GF-D8 (cell line): Measurements from ENCODE around the gene ACACA.

Source experiments
- DNase-seq: peaks from one replicate; lab custom pipeline; 2025; lab: John Stamatoyannopoulos, UW

The ACACA gene

DNA sequence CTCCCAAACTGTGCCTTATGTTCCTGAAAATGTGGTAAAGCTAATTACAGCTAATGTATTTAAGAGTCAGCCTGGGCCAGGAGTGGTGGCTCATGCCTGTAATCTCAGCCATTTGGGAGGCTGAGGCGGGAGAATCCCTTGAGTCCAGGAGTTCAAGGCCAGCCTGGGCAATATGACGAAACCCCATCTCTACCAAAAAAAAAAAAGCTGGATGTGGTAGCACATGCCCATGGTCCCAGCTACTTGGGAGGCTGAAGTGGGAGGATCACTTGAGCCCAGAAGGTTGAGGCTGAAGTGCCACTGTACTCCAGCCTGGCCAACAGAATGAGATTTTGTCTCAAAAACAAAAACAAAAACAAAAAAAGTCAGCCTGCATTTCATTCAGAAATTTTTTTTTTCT lies 64.0 kb downstream of the ACACA start:
- DNase-seq: no peak

DNA sequence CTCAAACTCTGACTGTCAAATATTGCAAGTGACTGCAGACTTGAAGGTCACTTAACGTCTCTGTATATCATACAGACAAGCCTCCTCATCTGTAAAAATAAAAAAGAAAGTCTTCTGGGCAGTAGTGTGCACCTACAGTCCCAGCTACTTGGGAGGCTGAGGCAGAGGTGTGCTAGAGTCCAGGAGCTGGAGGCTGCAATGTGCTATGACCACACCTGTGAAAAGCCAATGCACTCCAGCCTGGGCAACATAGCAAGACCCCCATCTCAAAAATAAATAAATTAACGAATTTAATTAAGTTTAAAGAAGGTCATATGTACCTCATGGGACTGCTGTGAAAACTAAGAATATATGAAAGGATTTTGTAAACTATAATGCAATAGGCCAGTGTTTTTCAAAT lies 65.8 kb downstream of the ACACA start:
- no peak for DNase-seq

DNA sequence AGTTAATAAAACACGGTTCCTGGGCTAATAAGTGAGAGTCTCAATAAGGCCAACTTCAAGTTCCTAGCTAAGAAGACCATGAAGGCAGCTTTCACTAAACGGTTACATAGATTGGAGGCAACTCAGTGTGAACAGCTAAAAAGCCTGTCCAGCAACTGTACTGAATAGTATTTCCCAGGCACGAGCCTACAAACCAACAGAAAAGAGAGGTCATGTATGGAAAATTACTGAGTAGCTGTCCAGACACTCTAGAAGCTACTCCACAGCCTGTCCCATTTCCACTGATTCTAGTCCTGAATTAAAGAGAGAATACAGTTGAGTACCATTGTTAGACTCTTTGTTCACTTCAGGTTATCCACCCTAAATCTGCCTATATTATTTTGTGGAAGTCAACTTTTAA lies 67.3 kb downstream of the ACACA start:
- no peak for DNase-seq

DNA sequence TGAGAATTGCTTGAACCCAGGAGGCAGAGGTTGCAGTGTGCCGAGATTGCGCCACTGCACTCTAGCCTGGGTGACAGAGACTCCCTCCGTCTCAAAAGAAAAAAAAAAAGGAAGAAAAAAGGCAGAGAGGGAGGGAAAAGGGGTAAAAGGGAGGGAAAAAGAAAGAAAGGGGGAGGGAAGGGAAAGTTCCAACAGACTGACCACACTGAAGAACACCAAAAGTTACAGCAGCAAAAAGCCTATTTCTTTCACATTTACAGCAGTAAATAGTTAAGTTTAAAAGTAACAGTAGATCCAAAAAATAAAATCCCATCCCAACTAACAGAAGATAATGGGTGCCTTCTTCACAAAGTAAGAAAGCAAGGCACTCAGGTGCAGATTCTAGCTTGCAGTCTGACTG lies 67.8 kb downstream of the ACACA start:
- no peak for DNase-seq

DNA sequence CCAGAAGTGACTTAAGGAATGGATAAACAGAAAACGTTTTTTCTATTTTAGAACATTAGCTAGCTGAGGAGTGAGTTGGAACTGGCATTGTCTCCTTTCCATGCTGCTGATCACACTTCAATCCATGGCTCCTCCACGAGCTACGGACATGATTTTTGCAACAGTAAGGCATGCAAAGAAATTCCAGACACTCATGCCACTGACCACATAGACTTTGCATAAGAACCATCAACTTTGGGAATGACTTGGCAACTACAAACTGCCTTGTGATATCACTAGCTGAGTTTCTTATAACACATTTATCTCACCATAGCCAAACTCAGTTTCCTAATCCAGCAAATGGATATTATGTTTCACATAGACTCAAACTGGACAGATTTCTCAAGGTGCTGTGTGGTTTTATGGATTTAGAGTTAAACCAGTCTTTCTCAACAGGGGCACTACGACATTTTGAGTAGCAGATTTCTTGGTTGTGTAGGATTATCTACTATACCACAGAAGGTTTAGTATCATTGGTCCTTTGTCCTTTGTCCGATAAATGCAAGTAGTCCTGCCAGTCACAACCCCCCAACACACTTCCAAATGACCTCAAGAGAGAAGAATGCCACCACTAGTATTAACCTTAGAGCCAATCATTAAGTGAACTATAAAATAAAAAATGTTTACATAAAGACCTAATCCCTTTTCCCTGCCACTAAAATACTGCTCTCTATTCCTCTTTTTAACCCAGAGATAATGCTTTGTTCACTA lies 79.1 kb downstream of the ACACA start:
- DNase-seq: no peak

DNA sequence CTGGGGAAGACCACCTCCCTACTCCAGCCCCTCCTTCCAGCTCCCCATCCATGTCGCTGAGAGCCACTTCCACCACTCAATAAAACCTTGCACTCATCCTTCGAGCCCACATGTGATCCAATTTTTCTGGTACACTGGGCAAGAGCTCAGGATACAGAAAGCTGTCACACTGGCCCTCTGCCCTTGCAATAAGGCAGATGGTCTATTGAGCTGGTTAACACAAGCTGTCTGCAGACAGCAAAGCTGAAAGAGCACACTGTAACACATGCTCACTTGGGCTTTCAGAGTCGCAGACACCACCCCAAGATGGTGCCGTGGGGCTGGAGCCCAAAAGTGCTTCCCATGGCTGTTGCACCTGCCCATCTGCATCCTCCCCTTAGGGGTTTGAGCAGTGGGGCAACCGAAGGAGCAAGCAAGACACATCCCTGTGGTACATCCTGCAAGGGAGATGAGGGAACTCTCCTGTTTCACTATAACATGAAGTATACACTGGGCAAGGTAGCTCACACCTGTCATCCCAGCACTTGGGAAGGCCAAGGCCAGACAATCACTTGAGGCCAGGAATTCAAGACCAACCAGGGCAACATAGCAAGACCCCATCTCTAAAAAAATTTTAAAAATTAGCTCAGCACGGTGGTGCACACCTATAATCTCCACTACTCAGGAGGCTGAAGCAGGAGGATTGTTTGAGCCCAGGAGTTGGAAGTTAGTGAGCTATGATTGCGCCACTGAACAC lies 83.6 kb downstream of the ACACA start:
- DNase-seq: no peak

DNA sequence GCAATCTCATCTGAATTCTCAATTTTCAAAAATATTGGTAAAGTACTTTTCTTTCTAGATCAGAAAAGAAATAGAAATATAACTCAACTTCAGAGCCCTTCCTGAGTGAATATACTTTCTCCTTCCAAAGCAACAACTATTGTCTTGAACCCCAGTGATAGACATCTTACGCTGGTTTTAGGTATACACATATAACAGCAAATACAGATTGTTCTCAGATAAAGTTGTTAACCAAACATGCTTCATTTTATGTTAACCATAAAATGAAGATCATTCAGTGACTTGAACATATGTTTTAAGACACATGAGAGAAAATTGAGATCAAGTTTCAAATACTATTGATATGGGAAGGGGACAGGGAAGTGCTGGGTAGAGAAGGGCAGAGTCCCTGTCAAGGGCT lies 84.5 kb downstream of the ACACA start:
- DNase-seq: no peak

DNA sequence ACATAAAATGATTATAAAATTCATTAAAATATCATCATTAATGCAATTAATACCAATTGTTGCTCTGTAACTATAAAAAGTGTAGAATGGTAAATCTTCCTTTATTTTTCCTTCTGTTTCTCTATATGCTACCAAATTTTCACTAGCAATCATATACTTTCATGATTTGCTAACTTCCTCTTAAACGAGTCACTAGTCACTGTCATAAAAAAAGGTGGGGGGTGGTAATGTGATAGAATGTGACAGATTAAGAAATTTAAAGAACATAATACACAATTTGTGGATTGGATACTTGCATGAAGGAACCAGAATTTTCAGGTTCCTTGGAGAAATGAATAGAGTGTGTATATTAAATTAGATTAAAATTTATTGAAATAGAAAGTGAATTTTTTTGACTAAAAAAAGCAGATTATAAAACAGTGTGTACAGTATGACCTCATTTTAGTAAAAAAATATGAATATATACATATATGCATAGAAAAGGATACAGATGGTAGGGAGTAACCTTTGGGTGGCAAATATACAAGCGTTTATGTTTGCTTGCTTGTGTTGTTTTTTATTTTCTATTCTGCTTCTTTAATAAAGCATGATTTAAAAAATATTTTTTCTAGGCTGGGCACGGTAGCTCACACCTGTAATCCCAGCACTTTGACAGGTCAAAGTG lies 87.6 kb downstream of the ACACA start:
- DNase-seq: no peak

DNA sequence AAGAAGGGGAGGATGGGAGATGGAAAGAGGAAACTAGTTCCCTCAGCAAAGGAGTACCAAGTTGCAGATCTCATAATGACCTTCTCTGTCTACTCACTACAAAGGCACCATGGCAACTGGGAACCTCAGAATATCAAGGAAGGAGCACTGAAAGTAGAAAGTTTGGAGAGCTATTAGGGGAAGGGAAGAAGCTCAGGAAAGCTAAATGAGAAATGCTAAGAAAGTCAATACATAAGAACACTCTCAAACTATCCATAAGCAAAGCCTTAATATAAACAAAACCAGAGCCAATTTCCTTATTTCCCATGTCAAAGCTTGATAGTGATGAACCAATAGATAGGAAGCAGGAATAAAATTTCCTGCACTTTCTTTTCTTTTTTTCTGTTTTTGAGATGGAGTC lies 88.8 kb downstream of the ACACA start:
- DNase-seq: no peak

DNA sequence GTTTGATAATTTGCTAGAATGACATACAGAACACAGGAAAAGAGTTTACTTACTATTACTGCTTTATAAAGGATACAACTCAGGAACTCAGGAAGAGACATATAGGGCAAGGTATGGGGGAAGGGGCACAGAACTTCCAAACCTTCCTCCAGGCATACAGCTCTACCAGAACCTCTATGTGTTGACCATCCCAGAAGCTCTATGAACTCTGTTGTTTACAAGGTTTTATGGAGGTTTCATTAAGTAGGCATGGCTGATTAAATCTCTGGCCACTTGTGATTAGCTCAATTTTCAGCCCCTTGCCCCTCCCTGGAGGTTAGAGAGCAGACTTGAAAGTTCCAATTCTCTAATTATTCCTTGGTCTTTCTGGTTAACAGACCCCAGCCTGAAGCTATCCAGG lies 91.0 kb downstream of the ACACA start:
- DNase-seq: no peak

DNA sequence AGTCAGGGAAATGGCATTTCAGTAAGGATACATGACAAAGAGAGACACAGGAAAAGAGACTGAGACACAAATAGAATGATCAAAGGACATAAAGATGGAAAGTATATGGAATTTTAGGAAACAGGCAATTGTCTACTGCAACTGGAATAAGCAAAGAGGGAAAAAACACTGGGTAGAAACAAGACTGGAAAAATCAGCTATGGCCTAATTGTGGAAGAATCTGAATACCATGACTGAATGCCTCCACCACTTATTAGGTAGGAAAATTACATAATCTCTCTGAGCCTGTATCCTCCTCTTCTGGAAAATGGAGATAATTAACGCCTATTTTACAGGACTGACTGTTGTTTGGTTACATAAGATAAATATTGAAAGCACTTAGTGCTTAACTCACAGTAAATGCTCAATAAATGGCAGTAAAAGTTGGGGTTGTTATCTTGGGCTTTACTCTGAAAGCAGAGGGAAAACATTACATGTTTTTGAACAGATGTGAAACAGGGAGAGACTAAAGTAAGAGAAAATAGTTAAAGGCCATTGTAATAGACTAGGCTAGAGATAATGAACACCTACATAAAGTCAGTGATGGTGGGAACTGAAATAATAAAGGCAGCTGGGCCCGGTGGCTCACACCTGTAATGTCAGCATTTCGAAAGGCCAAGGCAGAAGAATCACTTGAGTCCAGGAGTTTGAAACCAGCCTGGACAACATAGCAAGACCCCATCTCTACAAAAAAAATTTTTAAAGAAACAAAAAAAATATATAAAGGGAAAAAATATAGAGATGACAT lies 94.3 kb downstream of the ACACA start:
- no peak for DNase-seq

DNA sequence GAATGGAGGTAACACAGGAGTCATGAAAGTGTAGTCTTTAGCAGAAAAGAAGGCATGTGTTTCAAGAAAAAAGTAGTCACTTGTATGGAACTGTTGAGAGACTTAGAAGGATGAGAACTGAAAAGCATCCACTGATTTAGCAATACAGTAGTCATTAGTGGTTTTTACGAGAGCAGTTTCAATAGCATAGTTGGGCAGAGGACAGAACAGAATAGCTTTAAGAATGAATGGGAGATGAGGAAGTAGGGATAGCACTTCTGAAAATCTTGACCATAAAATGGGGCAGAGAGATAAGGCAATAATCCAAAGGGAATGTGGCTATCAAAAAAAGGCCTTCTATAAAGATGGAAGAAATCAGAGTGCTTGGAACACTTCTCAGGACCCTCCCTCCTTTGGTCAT lies 95.7 kb downstream of the ACACA start:
- peak; percentile 17 for DNase-seq

DNA sequence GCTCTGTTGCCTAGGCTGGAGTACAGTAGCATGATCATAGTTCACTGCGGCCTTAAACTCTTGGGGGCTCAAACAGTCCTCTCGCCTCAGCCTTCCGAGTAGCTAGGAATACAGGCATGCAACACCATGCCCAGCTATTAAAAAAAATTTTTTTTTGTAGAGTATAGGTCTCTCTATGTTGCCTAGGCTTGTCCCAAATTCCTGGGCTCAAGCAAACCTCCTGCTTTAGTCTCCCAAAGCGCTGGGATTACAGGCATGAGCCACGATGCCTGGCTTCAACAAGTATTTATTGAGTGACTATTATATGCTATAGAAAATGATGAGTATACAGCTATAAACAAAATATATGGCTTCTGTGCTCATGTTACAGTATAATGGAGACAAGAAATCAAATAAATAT lies 97.6 kb downstream of the ACACA start:
- DNase-seq: no peak

DNA sequence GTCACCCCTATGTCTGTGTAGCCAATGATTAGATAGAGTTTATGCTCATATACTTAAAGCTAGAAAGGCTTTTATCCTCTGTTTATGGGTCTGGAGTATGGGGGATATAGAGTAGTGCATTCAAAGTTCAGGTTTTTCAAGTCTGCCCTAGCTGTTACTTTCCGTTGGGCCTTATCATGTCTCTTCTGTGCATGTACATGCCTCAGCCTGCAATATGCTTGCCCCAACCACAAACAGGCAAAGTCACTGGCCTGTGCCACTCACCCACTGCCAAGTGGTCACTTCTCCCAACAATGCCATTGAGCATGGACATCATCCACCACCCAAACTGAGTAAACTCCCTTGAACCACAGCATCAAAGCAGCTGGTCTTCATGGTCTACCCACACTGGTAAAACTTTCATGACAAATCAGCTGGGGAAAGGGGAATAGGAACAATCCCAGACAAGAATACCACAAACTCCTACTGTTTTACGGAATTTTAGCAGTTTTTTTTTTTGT lies 101.2 kb downstream of the ACACA start:
- DNase-seq: no peak

DNA sequence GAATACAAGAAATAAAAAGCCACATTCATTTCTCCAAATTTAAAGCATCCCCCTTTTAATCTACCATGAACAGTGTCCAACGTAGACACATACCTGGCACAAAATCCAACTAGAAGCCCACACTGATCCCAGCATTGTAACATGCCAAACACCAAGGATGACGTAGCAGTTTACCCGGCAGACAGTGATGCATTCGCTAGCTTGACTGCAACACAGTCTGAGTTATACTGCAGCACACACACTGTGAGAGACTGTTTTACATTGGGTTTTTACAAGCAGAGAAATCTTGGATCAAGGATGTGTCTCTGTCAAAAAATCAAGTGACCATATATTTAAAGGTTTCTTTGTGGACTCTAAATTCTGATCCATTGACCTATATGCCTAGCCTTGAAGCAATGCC lies 105.3 kb downstream of the ACACA start:
- no peak for DNase-seq

DNA sequence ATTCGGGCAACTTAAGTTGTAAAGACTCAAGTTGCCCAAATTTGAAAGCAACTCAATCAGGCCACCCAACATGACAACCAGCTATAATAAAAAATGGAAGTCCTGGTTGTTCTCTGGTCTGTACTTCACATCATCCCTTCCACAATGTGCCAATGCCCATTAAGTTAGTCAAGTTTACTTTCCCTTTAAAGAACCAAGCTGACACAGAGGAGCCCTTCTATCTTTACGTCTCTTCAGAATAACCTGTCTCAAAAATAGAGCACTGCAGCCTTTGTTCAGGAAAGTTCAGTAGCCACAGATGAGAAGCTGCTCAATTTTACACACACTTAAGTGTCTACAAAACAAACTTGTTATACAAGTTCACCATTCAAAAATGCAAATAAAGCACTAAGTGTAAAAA lies 106.0 kb downstream of the ACACA start:
- no peak for DNase-seq

DNA sequence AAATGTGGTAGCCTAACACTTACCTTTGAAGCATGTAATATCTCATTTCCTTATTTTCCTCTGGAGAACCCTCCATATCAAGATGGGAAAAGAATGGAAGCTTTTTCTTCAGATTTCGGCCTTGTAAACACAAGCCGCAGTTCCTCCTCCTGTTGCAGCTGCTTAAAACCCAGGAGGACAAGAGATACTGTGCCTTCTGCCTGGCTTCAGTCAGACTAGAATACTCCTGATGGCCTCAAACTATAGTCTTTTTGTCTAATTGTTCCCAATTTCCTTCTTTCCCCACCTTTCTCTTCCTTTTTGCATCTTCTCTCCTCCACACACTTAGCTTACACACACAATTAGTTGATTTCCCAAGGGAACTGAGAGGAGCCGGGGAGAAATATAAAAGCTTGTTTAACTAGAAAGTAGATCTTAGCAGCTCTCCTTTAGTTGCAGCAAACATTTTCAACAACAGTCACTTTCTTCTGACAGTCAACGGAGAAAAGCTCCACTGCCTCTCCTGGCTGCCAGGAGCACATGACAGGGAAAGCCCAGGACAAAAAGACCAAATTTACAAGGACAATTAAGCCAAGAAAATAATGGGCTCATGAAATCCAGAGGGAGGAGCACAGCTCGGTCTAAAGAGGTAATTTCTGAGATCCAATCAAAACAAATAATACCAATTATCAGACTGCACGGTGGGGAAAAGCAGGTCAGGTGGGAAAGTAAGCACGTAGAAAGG lies 107.2 kb downstream of the ACACA start:
- DNase-seq: no peak

DNA sequence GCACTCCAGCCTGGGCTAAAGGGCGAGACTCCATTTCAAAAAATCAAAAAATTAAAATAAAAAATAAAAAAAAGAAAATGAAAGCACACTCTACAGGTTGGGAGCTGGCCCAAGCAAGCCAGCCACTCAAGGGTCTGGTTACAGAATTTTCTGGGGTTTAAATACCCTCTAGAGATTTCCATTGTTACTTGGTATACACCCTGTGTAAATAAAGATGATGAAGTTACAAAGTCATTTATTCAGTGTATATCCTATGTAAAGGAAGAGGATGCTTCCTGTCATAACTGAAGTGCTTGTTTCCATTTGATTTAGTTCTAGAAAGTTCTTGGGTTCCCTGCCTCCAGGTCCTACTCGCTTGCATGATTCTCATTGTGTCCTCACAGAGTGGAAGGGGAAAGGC lies 110.7 kb downstream of the ACACA start:
- no peak for DNase-seq

DNA sequence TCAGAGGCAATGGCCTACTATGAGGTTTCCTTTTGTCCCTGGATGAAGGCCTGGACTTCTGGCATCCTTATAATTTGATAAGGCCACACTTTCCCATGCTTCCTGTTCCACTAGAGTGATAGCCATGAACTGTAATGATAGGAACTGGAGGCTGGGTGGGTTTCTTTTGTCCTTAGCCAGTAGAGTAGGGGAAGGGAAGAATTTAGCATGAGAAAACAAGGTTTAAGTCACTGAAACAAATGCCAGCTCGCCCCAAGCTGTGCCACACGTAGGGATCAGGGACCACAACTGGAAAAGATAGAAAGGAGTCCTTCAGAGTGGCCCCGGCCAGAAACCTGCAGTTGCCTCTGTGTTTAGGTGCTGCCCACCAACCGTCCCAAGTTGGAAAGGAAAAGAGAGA lies 111.7 kb downstream of the ACACA start:
- no peak for DNase-seq

DNA sequence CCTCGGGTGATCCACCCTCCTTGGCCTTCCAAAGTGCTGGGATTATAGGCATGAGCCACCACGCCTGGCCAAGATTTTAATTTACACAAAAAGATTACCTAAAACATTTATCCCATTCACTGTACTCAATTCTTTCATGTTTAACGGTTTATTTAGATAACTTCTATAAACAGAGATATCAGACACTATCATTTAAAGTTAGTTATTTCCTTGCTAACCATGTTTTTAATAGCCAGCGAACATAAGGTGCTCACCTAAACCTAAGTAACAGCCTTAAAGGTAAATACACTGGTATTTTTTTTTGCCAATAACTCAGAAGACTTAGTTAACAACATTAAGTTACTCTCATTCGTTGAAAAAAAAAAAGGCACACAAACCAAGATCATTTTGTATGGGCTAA lies 112.9 kb downstream of the ACACA start:
- DNase-seq: no peak

DNA sequence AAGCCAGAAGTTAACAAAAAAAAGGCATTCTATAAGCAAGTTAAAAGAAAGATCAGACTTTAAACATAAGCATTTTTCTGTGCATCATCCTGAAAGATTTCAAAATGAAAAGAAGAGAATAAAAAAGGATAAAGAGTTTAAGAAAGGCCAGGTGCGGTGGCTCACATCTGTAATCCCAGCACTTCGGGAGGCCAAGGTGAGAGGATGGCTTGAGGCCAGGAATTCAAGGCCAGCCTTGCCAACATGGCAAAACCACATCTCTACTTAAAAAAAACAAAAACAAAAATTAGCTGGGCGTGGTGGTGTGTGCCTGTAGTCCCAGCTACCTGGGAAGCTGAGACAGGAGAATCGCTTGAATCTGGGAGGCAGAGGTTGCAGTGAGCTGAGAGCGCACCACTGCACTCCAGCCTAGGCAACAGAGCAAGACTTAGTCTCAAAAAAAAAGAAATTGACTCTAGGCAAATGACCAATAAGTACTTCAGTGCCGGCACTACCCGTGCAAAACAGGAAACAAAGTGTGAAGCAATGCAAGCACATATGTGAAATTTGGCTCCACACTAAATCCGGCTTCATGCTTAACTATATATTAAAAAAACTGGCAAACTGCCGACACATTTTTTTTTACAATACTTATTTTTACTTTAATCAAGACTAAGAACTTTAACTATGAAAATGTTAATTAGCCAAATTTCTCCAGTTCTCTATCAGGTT lies 114.1 kb downstream of the ACACA start:
- peak; percentile 82 for DNase-seq
